Measurements from ENCODE around the gene ITGA3.

- TF ChIP-seq RBM39 (IDR thresholded peaks at IDR 0.05; ENCODE audit: low read depth, low read length, poor library complexity, severe bottlenecking), result no peak
- no peak for TF ChIP-seq HOMEZ (CRISPR knock-in tag; IDR thresholded peaks at IDR 0.05; ENCODE audit: low read depth)
- TF ChIP-seq MLX (CRISPR knock-in tag; IDR thresholded peaks at IDR 0.05), result no peak
- no peak for TF ChIP-seq BRCA1 (CRISPR knock-in tag; IDR thresholded peaks at IDR 0.05)
- no peak for TF ChIP-seq ZNF580 (CRISPR knock-in tag; IDR thresholded peaks at IDR 0.05; ENCODE audit: borderline replicate concordance, low read depth)
- TF ChIP-seq POLR2AphosphoS5 (IDR thresholded peaks at IDR 0.05; ENCODE audit: low read depth, low read length), result no peak
Measured at GRCh38 chr17:50076591-50077235, 20.8 kb downstream of the ITGA3 start.
